K562 (cell line): ENCODE results near the gene GLT1D1. TPM values are rescaled to one million over a fixed set of nuclear protein-coding genes. Genes with fewer than 3 reads are reported as not detected.

Source experiments
- ATAC-seq: fragments of 200-7000 bp; cut with Tn5 transposase; 3 replicates; pipeline ENCODE4 v1.9.1; 2020; ENCODE audit warnings: moderate library complexity
- BruUV-seq: library from RNA; stranded (reverse); fragments of 400-500 nt; replicated peaks from 2 replicates; lab custom pipeline; 2021; lab: Mats Ljungman, UMichigan
- CTCF ChIA-PET: fragments of 300-600 bp; formaldehyde crosslinking; extraction: SDS; loops from one replicate; lab custom pipeline; 2021; ENCODE audit warnings: low intra/inter-chr PET ratio; lab: Yijun Ruan, JAX
- POLR2A ChIA-PET: fragments of 300-600, 350-650 bp; sonication (Branson Sonifier 250); formaldehyde crosslinking; extraction: SDS; loops from one replicate; lab custom pipeline; 2021; ENCODE audit warnings: antibody characterized with exemption, inconsistent platforms; lab: Yijun Ruan, JAX
- DNase-seq, 4 experiments: peaks; one replicate each; pipeline versions ENCODE4 v3.0.0 to v3.0.0-alpha.2; 2011 to 2018; ENCODE audit warnings: low spot score in 3 of 4, mixed read lengths in 3 of 4; ENCODE audit errors: extremely low read depth in 1 of 4
- FAIRE-seq: peaks from 2 replicates; lab custom pipeline; 2011; peaks lifted over from hg19 to GRCh38; lab: Jason Lieb, UNC
- H2AFZ ChIP-seq: 2 replicates; pipeline ENCODE4 v1.6.0; 2011; ENCODE audit warnings: low read depth, low read length, control low read depth, inconsistent platforms
- H3K27ac ChIP-seq: fragments of 200-600 bp; 3 replicates; pipeline ENCODE4 v1.8.0; 2011; ENCODE audit warnings: low read depth, mild to moderate bottlenecking, control low read depth, inconsistent platforms, low read length, moderate library complexity, mixed read lengths; ENCODE audit errors: extremely low read depth
- H3K27me3 ChIP-seq, 2 experiments: fragments of 300-600 bp in 1 of 2; 2 replicates in 1 of 2; 3 replicates in 1 of 2; pipeline versions ENCODE4 v1.6.0 to v1.8.0; 2011; ENCODE audit warnings: inconsistent platforms in 2 of 2, low read length in 2 of 2, mild to moderate bottlenecking in 1 of 2, mixed read lengths in 1 of 2, moderate library complexity in 1 of 2; ENCODE audit not compliant: control insufficient read depth in 2 of 2, insufficient read depth in 2 of 2
- H3K36me3 ChIP-seq: fragments of 300-600 bp; 3 replicates; pipeline ENCODE4 v1.8.0; 2011; ENCODE audit warnings: mild to moderate bottlenecking, low read length, inconsistent platforms; ENCODE audit not compliant: control insufficient read depth, insufficient read depth
- H3K4me1 ChIP-seq, 2 experiments: fragments of 200-600 bp in 1 of 2; replicated peaks in 1 of 2; 2 replicates in 1 of 2; 3 replicates in 1 of 2; pipeline versions ENCODE4 v1.5.1 to v1.8.0; 2011; ENCODE audit warnings: inconsistent platforms in 2 of 2, low read length in 2 of 2, mild to moderate bottlenecking in 1 of 2, mixed read lengths in 1 of 2, moderate library complexity in 1 of 2; ENCODE audit not compliant: control insufficient read depth in 2 of 2, insufficient read depth in 2 of 2
- H3K4me2 ChIP-seq: 2 replicates; pipeline ENCODE4 v1.6.1; 2011; ENCODE audit warnings: low read length, control low read depth, inconsistent platforms, mixed read lengths; ENCODE audit not compliant: insufficient read depth
- H3K4me3 ChIP-seq: fragments of 200-600 bp; sonication (generic), shearing (Covaris generic); 2 replicates; pipeline ENCODE4 v1.5.1; 2016; ENCODE audit warnings: control low read depth, inconsistent platforms
- H3K79me2 ChIP-seq: fragments of 200-600 bp; 3 replicates; pipeline ENCODE4 v1.8.0; 2011; ENCODE audit warnings: low read length, inconsistent platforms; ENCODE audit not compliant: control insufficient read depth, insufficient read depth
- H3K9ac ChIP-seq, 2 experiments: 2 replicates each; pipeline versions ENCODE4 v1.6.0 to v1.6.1; 2011; ENCODE audit warnings: low read depth in 2 of 2, low read length in 2 of 2, control low read depth in 1 of 2, inconsistent platforms in 1 of 2, mild to moderate bottlenecking in 1 of 2, mixed read lengths in 1 of 2; ENCODE audit not compliant: insufficient read depth in 1 of 2
- H3K9me1 ChIP-seq: one replicate; pipeline ENCODE4 v1.6.0; 2011; ENCODE audit warnings: inconsistent platforms, mild to moderate bottlenecking, low read length, moderate library complexity; ENCODE audit not compliant: control insufficient read depth, insufficient read depth
- H3K9me3 ChIP-seq: replicated peaks from 2 replicates; pipeline ENCODE4 v1.5.1; 2011; ENCODE audit warnings: low read depth, low read length, inconsistent platforms; ENCODE audit not compliant: control insufficient read depth, insufficient read depth
- H4K20me1 ChIP-seq: replicated peaks from 2 replicates; pipeline ENCODE4 v1.6.1; 2011; ENCODE audit warnings: low read length, inconsistent platforms, mixed read lengths; ENCODE audit not compliant: control insufficient read depth, insufficient read depth
- BDP1 ChIP-seq: IDR thresholded peaks from 3 replicates; pipeline ENCODE4 v1.6.1; 2011; ENCODE audit not compliant: insufficient read length, insufficient read depth
- CEBPB ChIP-seq: fragments of 450-650 bp; IDR thresholded peaks from 2 replicates; pipeline ENCODE4 v1.6.1; 2016; ENCODE audit warnings: missing genetic modification characterization, missing compliant biosample characterization
- ETV1 ChIP-seq: fragments of 450-650 bp; conservative IDR thresholded peaks from 2 replicates; pipeline ENCODE4 v1.6.1; 2016; ENCODE audit warnings: missing genetic modification characterization, control low read depth, low read depth, missing compliant biosample characterization
- ETV6 ChIP-seq, 3 experiments: fragments of 150-350 bp in 1 of 3; sonication (generic) in 1 of 3; formaldehyde crosslinking in 1 of 3; IDR thresholded peaks; 2 replicates each; pipeline versions ENCODE4 v1.6.1 to v1.8.0; 2014 to 2022; ENCODE audit warnings: borderline replicate concordance in 2 of 3, low read depth in 2 of 3, antibody characterized with exemption in 1 of 3, low read length in 1 of 3, mild to moderate bottlenecking in 1 of 3, missing genetic modification reagents in 1 of 3
- PRMT5 ChIP-seq: sonication (generic); formaldehyde crosslinking; IDR thresholded peaks from 2 replicates; pipeline ENCODE4 v1.5.0; 2020; ENCODE audit warnings: missing genetic modification reagents
- STAT5B ChIP-seq: fragments of 250-450 bp; sonication (Bioruptor Pico); IDR thresholded peaks from 2 replicates; pipeline ENCODE4 v1.8.0; 2021; ENCODE audit warnings: mild to moderate bottlenecking, inconsistent platforms
- ZNF507 ChIP-seq: conservative IDR thresholded peaks from 2 replicates; pipeline ENCODE4 v1.6.1; 2017; ENCODE audit warnings: missing genetic modification characterization, missing compliant biosample characterization
- ZNF785 ChIP-seq: fragments of 250-450 bp; sonication (Bioruptor Pico); IDR thresholded peaks from 2 replicates; pipeline ENCODE4 v1.4.0; 2020; ENCODE audit warnings: mild to moderate bottlenecking
- WGBS: fragments of 100-300 bp; shearing (Covaris generic); methylation state at CpG from one replicate; pipeline ENCODE4 v1.1.6; 2016; ENCODE audit warnings: low coverage, mixed read lengths; ENCODE audit not compliant: insufficient coverage; ENCODE audit errors: missing lambda C conversion rate; 5-methylcytosine and 5-hydroxymethylcytosine counted together
- in situ Hi-C: fragments of 300-500 bp; cut with MboI; formaldehyde crosslinking; loops from 4 replicates; pipeline ENCODE4 v1.15.0; 2018; ENCODE audit warnings: inconsistent platforms, mixed read lengths
- intact Hi-C: fragments of 100-400 bp; cut with micrococcal nuclease; formaldehyde crosslinking; loops from 2 replicates; pipeline ENCODE4 v1.14.2; 2022
- polyA plus RNA-seq, 8 experiments: library from polyadenylated mRNA; depleted of rRNA in 4 of 8; stranded (reverse) in 5 of 8; unstranded in 3 of 8; fragments of >200 nt; fragmentation: Nextera tagmentation in 2 of 8; fragmentation: Illumina TruSeq in 1 of 8; extraction: Ambion mirVana in 2 of 8; extraction: Trizol in 1 of 8; gene quantifications; 2 replicates each; pipeline versions ENCODE4 v1.2.1 to v1.2.3, GENCODE V29; 2011 to 2014; ENCODE audit warnings: inconsistent platforms in 1 of 8, missing spikeins in 1 of 8
- total RNA-seq, 7 experiments: library from RNA; depleted of rRNA in 6 of 7; stranded (reverse); fragments of >200 nt in 6 of 7; fragmentation: Illumina TruSeq in 2 of 7; extraction: Trizol in 2 of 7; gene quantifications; 2 replicates each; pipeline versions ENCODE4 v1.2.1 to v1.2.3, GENCODE V29; 2011 to 2021; ENCODE audit warnings: low replicate concordance in 1 of 7

The GLT1D1 gene
- total and polyA plus RNA-seq, 9 of the 15 experiments (the other 6 are each of a cell fraction or from before 2014, with no cell fraction given), result 0.04 TPM; not detected in 8

GRCh38 chr12:128910629-128911028, 57.4 kb downstream of the GLT1D1 start:
- intact Hi-C loops, result no loop called here
- Histone ChIP-seq H3K4me3 (no peak overlapping the region), H3K27ac (no peak overlapping the region), H3K27me3 (peaks cover 18 to 28% of the 10 kb centered on the region in 2 experiments; a peak in 4 of 5 replicates)
- DNase-seq, result no peak
- in situ Hi-C loops, result no loop called here
- WGBS, result 1% methylated on average over 7 of the region's 10 CpGs
- no peak for TF ChIP-seq CEBPB (tag)
- TF ChIP-seq ETV1, result no peak
- TF ChIP-seq ETV6 (IDR thresholded peaks at IDR 0.05; ENCODE audit: borderline replicate concordance in 1 of 2, low read depth in 2 of 2, low read length in 1 of 2), result no peak
- no peak for TF ChIP-seq ETV6 (CRISPR knock-in tag; IDR thresholded peaks at IDR 0.05; ENCODE audit: borderline replicate concordance)
- no peak for TF ChIP-seq ZNF507 (tag)
- no peak for TF ChIP-seq ZNF785 (CRISPR knock-in tag)
- no peak for TF ChIP-seq STAT5B
- no peak for TF ChIP-seq BDP1
- no peak for TF ChIP-seq PRMT5 (CRISPR knock-in tag)
- TF ChIP-seq, all 486 proteins: peak for 0
- no peak overlapping the region for H3K4me2 ChIP-seq
- ChIA-PET POLR2A (no interaction called here), CTCF (no interaction called here)
- H3K9me1 ChIP-seq, result no peaks in the 10 kb centered on the region
- H3K79me2 ChIP-seq, result no peaks in the 10 kb centered on the region
- FAIRE-seq, result no peak
- ATAC-seq, result no peak
- H3K9me3 ChIP-seq, result no peaks in the 10 kb centered on the region
- no peaks in the 10 kb centered on the region for H4K20me1 ChIP-seq
- H3K36me3 ChIP-seq, result no peaks in the 10 kb centered on the region
- H3K9ac ChIP-seq, result no peak overlapping the region
- no peaks in the 10 kb centered on the region for H3K4me1 ChIP-seq
- no TSS peak for BruUV-seq
- H2AFZ ChIP-seq, result no peak overlapping the region
